H1 (cell line): ENCODE measurements around the gene UBR1. TPM values are rescaled to one million over a fixed set of nuclear protein-coding genes. Genes with fewer than 3 reads are reported as not detected.

Experiments
- CTCF ChIA-PET: fragments of 300-600 bp; sonication (Branson Sonifier 250); formaldehyde crosslinking; loops from one replicate; lab custom pipeline; 2021; ENCODE audit not compliant: partially characterized antibody; lab: Charles Lee
- POLR2A ChIA-PET: fragments of 300-600 bp; sonication (Branson Sonifier 250); formaldehyde crosslinking; loops from one replicate; lab custom pipeline; 2021; ENCODE audit warnings: inconsistent platforms; ENCODE audit not compliant: partially characterized antibody; lab: Charles Lee
- DNase-seq, 2 experiments: peaks; one replicate each; pipeline versions ENCODE4 v3.0.0 to v3.0.0-alpha.2; 2010 to 2022; ENCODE audit warnings: low spot score in 2 of 2, low read depth in 1 of 2, mixed read lengths in 1 of 2
- FAIRE-seq: peaks from 2 replicates; lab custom pipeline; 2011; peaks lifted over from hg19 to GRCh38; lab: Jason Lieb, UNC
- H2AFZ ChIP-seq: 2 replicates; pipeline ENCODE4 v1.8.1; 2012; ENCODE audit warnings: low read length, inconsistent platforms
- H2AK5ac ChIP-seq: 2 replicates; pipeline ENCODE4 v1.6.1; 2013; ENCODE audit warnings: low read depth, low read length
- H2BK120ac ChIP-seq: replicated peaks from 2 replicates; pipeline ENCODE3; 2013; ENCODE audit warnings: low read depth, low read length, inconsistent platforms
- H2BK12ac ChIP-seq: 2 replicates; pipeline ENCODE4 v1.6.1; 2013; ENCODE audit warnings: low read depth, low read length
- H2BK15ac ChIP-seq: 2 replicates; pipeline ENCODE4 v1.6.1; 2013; ENCODE audit warnings: low read length
- H2BK20ac ChIP-seq: 2 replicates; pipeline ENCODE4 v1.6.1; 2013; ENCODE audit warnings: low read length
- H2BK5ac ChIP-seq: 2 replicates; pipeline ENCODE4 v1.6.1; 2013; ENCODE audit warnings: low read depth, low read length
- H3K14ac ChIP-seq: 2 replicates; pipeline ENCODE4 v1.6.1; 2013; ENCODE audit warnings: inconsistent platforms; ENCODE audit not compliant: insufficient read length
- H3K18ac ChIP-seq: 2 replicates; pipeline ENCODE4 v1.6.1; 2013; ENCODE audit warnings: low read length; ENCODE audit errors: extremely low read depth
- H3K23ac ChIP-seq: 2 replicates; pipeline ENCODE4 v1.6.1; 2013; ENCODE audit warnings: inconsistent platforms; ENCODE audit not compliant: insufficient read length
- H3K23me2 ChIP-seq: 2 replicates; pipeline ENCODE4 v1.6.1; 2013; ENCODE audit warnings: low read depth, low read length
- H3K27ac ChIP-seq: 2 replicates; pipeline ENCODE4 v1.6.1; 2011; ENCODE audit warnings: low read depth, low read length, inconsistent platforms
- H3K27me3 ChIP-seq, 4 experiments: replicated peaks in 1 of 4; 1 replicate in 1 of 4; 2 replicates in 3 of 4; pipeline versions ENCODE4 v1.6.1 to v1.8.1; 2011 to 2013; ENCODE audit warnings: low read length in 3 of 4, mild to moderate bottlenecking in 3 of 4, inconsistent platforms in 2 of 4, mixed read lengths in 2 of 4, moderate library complexity in 1 of 4; ENCODE audit not compliant: control insufficient read depth in 3 of 4, insufficient read depth in 3 of 4; ENCODE audit errors: extremely low read depth in 1 of 4
- H3K36me3 ChIP-seq, 4 experiments: 2 replicates each; pipeline versions ENCODE4 v1.6.1 to v1.8.1; 2011 to 2013; ENCODE audit warnings: mild to moderate bottlenecking in 4 of 4, low read length in 3 of 4, moderate library complexity in 2 of 4, control low read depth in 1 of 4, inconsistent platforms in 1 of 4; ENCODE audit not compliant: insufficient read depth in 4 of 4, control insufficient read depth in 2 of 4
- H3K4ac ChIP-seq: replicated peaks from 2 replicates; pipeline ENCODE3; 2013; ENCODE audit warnings: low read length, low read depth, mixed read lengths, inconsistent platforms; ENCODE audit not compliant: insufficient read length
- H3K4me1 ChIP-seq, 4 experiments: replicated peaks in 1 of 4; 1 replicate in 1 of 4; 2 replicates in 3 of 4; pipeline versions ENCODE4 v1.6.1 to v1.8.1; 2011 to 2013; ENCODE audit warnings: low read length in 3 of 4, inconsistent platforms in 2 of 4, mixed read lengths in 1 of 4; ENCODE audit not compliant: insufficient read depth in 4 of 4, control insufficient read depth in 3 of 4
- H3K4me2 ChIP-seq, 2 experiments: 2 replicates each; pipeline versions ENCODE4 v1.6.1 to v1.8.1; 2011 to 2013; ENCODE audit warnings: low read depth in 2 of 2, low read length in 2 of 2, control low read depth in 1 of 2, inconsistent platforms in 1 of 2, mild to moderate bottlenecking in 1 of 2; ENCODE audit not compliant: insufficient read depth in 1 of 2
- H3K4me3 ChIP-seq, 4 experiments: fragments of 200-600, 300-600 bp in 1 of 4; sonication (generic), shearing (Covaris generic), sonication (Bioruptor Twin) in 1 of 4; 2 replicates each; pipeline versions ENCODE4 v1.5.1 to v1.8.1; 2011 to 2016; ENCODE audit warnings: low read length in 4 of 4, low read depth in 3 of 4, control low read depth in 2 of 4, inconsistent platforms in 2 of 4, mild to moderate bottlenecking in 2 of 4, mixed read lengths in 1 of 4, moderate library complexity in 1 of 4; ENCODE audit not compliant: insufficient read depth in 2 of 4; ENCODE audit errors: extremely low read depth in 1 of 4
- H3K56ac ChIP-seq: replicated peaks from 2 replicates; pipeline ENCODE3; 2013; ENCODE audit warnings: low read depth, mild to moderate bottlenecking, mixed read lengths, low read length, inconsistent platforms; ENCODE audit not compliant: insufficient read length
- H3K79me1 ChIP-seq: 2 replicates; pipeline ENCODE4 v1.6.1; 2013; ENCODE audit warnings: low read depth, low read length, control low read depth
- H3K79me2 ChIP-seq, 2 experiments: 2 replicates each; pipeline versions ENCODE4 v1.6.1 to v1.8.1; 2012 to 2013; ENCODE audit warnings: low read length in 2 of 2, mild to moderate bottlenecking in 2 of 2, inconsistent platforms in 1 of 2; ENCODE audit not compliant: insufficient read depth in 2 of 2, control insufficient read depth in 1 of 2
- H3K9ac ChIP-seq, 4 experiments: replicated peaks in 1 of 4; 1 replicate in 1 of 4; 2 replicates in 3 of 4; pipeline versions ENCODE4 v1.6.1 to v1.8.1; 2011 to 2013; ENCODE audit warnings: low read depth in 3 of 4, low read length in 3 of 4, control low read depth in 2 of 4, mild to moderate bottlenecking in 2 of 4, moderate library complexity in 2 of 4, inconsistent platforms in 1 of 4; ENCODE audit errors: extremely low read depth in 1 of 4
- H3K9me3 ChIP-seq, 2 experiments: 2 replicates each; pipeline versions ENCODE4 v1.6.1 to v1.8.1; 2012 to 2013; ENCODE audit warnings: mild to moderate bottlenecking in 2 of 2, moderate library complexity in 2 of 2, control low read depth in 1 of 2, inconsistent platforms in 1 of 2, low read depth in 1 of 2, low read length in 1 of 2, mixed read lengths in 1 of 2; ENCODE audit not compliant: insufficient read depth in 2 of 2
- H4K20me1 ChIP-seq, 2 experiments: replicated peaks in 1 of 2; 2 replicates each; pipeline versions ENCODE3 to v1.8.1; 2011 to 2013; ENCODE audit warnings: inconsistent platforms in 2 of 2, low read length in 2 of 2, mild to moderate bottlenecking in 1 of 2; ENCODE audit not compliant: insufficient read depth in 2 of 2, control insufficient read depth in 1 of 2
- H4K5ac ChIP-seq: 2 replicates; pipeline ENCODE4 v1.6.1; 2013; ENCODE audit warnings: low read length, low read depth, mixed read lengths, inconsistent platforms; ENCODE audit not compliant: insufficient read length
- H4K8ac ChIP-seq: 2 replicates; pipeline ENCODE4 v1.8.0; 2013; ENCODE audit warnings: mild to moderate bottlenecking, moderate library complexity, low read length, inconsistent platforms; ENCODE audit not compliant: insufficient read depth; ENCODE audit errors: extremely low read depth
- H4K91ac ChIP-seq: replicated peaks from 2 replicates; pipeline ENCODE3; 2013; ENCODE audit warnings: low read length, mixed read lengths, inconsistent platforms; ENCODE audit not compliant: insufficient read length
- BCL11A ChIP-seq, 2 experiments: IDR thresholded peaks; one replicate each; pipeline ENCODE4 v1.6.1; 2011; ENCODE audit warnings: low read depth in 2 of 2, low read length in 2 of 2, mild to moderate bottlenecking in 2 of 2
- BRCA1 ChIP-seq: IDR thresholded peaks from 2 replicates; pipeline ENCODE4 v1.6.1; 2012; ENCODE audit warnings: low read depth, low read length, improper control_type of control experiment
- CBX8 ChIP-seq: fragments of 300-800, 300-1000 bp; sonication (generic); IDR thresholded peaks from 2 replicates; pipeline ENCODE4 v1.7.1; 2016; ENCODE audit warnings: low read depth, low read length, borderline replicate concordance
- HDAC6 ChIP-seq: IDR thresholded peaks from one replicate; pipeline ENCODE4 v1.7.1; 2012; ENCODE audit warnings: low read depth, mild to moderate bottlenecking, inconsistent platforms, low read length, moderate library complexity
- JUN ChIP-seq: IDR thresholded peaks from 2 replicates; pipeline ENCODE4 v1.6.1; 2011; ENCODE audit warnings: low read depth, mild to moderate bottlenecking, improper control_type of control experiment, low read length
- MAFK ChIP-seq: IDR thresholded peaks from 2 replicates; pipeline ENCODE4 v1.6.1; 2012; ENCODE audit warnings: low read depth, mild to moderate bottlenecking, improper control_type of control experiment, low read length
- PHF8 ChIP-seq: fragments of 200-600 bp; sonication (generic); conservative IDR thresholded peaks from 2 replicates; pipeline ENCODE4 v1.7.1; 2012; ENCODE audit warnings: low read depth, mild to moderate bottlenecking, inconsistent platforms, low read length, moderate library complexity
- POLR2AphosphoS5 ChIP-seq: IDR thresholded peaks from 2 replicates; pipeline ENCODE4 v1.6.1; 2011; ENCODE audit warnings: low read depth, low read length
- POU5F1 ChIP-seq: IDR thresholded peaks from 2 replicates; pipeline ENCODE4 v1.6.1; 2011; ENCODE audit warnings: low read depth, mild to moderate bottlenecking, low read length, moderate library complexity
- SIRT6 ChIP-seq: IDR thresholded peaks from one replicate; pipeline ENCODE4 v1.7.1; 2012; ENCODE audit warnings: low read length, inconsistent platforms
- SIX5 ChIP-seq: IDR thresholded peaks from 2 replicates; pipeline ENCODE4 v1.6.1; 2011; ENCODE audit warnings: mild to moderate bottlenecking, low read depth, low read length
- SP2 ChIP-seq: IDR thresholded peaks from 2 replicates; pipeline ENCODE4 v1.6.1; 2012; ENCODE audit warnings: mild to moderate bottlenecking, low read length, inconsistent platforms
- TAF7 ChIP-seq: optimal IDR thresholded peaks from 2 replicates; pipeline ENCODE3; 2011; ENCODE audit warnings: low read depth, mild to moderate bottlenecking, inconsistent platforms, low read length, moderate library complexity, borderline replicate concordance
- TCF12 ChIP-seq: IDR thresholded peaks from 2 replicates; pipeline ENCODE4 v1.6.1; 2011; ENCODE audit warnings: low read depth, mild to moderate bottlenecking, low read length
- WGBS, 2 experiments: shearing (Covaris generic) in 1 of 2; methylation state at CpG; one replicate each; pipeline versions ENCODE4 v1.1.6 to v1.1.7; 2013 to 2015; ENCODE audit warnings: low lambda C conversion rate in 2 of 2, mixed read lengths in 2 of 2, inconsistent platforms in 1 of 2, low coverage in 1 of 2, missing lambda C conversion rate in 1 of 2; ENCODE audit not compliant: insufficient replicate concordance in 2 of 2, insufficient coverage in 1 of 2, insufficient read length in 1 of 2; ENCODE audit errors: extremely low coverage in 1 of 2, missing lambda C conversion rate in 1 of 2; 5-methylcytosine and 5-hydroxymethylcytosine counted together
- polyA plus RNA-seq, 7 experiments: library from polyadenylated mRNA; depleted of rRNA in 3 of 7; stranded (reverse) in 5 of 7; unstranded in 2 of 7; fragments of >200 nt in 5 of 7; fragments of 200-250 nt in 2 of 7; gene quantifications; 1 replicate in 5 of 7; 2 replicates in 1 of 7; 4 replicates in 1 of 7; pipeline versions ENCODE4 v1.2.1 to v1.2.3, GENCODE V29; 2011 to 2013; ENCODE audit warnings: missing spikeins in 2 of 7, mixed read lengths in 2 of 7
- total RNA-seq: library from RNA; stranded (reverse); fragmentation: NEBNext Ultra II Directional; extraction: Animal tissue kit (Norgen Biotek cat#: 25700); gene quantifications from 2 replicates; pipeline ENCODE4 v1.2.1, GENCODE V29; 2021
- TF ChIP-seq, protein P1 (sequence below): IDR thresholded peaks from 2 replicates; pipeline ENCODE4 v1.6.1; 2012; ENCODE audit warnings: inconsistent platforms

UBR1 gene
- total and polyA plus RNA-seq, 2 of the 8 experiments (the other 6 are each of a cell fraction or from before 2014, with no cell fraction given) = 3.7 to 18.7 TPM

DNA sequence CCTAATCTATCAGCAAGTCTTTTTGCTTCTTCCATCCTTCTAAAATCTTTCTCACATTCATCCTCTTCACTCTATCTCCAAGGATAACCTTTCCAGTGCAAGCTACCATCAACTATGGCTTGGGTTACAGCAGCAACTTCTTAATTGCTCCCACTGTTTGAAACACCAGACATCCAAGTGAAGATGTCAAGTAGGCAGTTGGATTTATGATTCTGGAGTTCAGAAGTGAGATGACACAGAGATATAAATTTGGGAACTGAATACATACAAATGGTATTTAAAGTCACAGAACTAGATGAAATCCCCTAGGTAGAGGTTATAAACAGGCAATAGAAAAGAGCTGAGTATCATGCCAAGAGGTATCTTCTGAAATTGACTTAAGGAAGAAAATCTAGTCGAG, 3.7 kb downstream of the UBR1 start:
- H3K36me3 ChIP-seq = peaks cover 0 to 7% (median 3%) of the 10 kb centered on the region in 4 experiments; a peak in 3 of 8 replicates
- H3K4me1 ChIP-seq = no peaks in the 10 kb centered on the region
- H3K27ac ChIP-seq = no peak overlapping the region
- H3K79me1 ChIP-seq = peaks cover 5% of the 10 kb centered on the region; the same call in 1 of the 2 replicates
- ChIA-PET POLR2A (no interaction called here), CTCF (no interaction called here)
- H3K4me2 ChIP-seq = no peak overlapping the region
- H3K14ac ChIP-seq = no peak overlapping the region
- H2BK5ac ChIP-seq = no peak overlapping the region
- no peak overlapping the region for H3K9ac ChIP-seq
- H4K8ac ChIP-seq = no peak overlapping the region
- H2BK120ac ChIP-seq = no peak overlapping the region
- DNase-seq (no peak), FAIRE-seq (no peak)
- no peak overlapping the region for H3K18ac ChIP-seq
- H3K4me3 ChIP-seq = no peak overlapping the region
- no peak overlapping the region for H3K56ac ChIP-seq
- no peak overlapping the region for H2BK20ac ChIP-seq
- H2AK5ac ChIP-seq = no peak overlapping the region
- no peak overlapping the region for H2AFZ ChIP-seq
- H2BK12ac ChIP-seq = no peak overlapping the region
- H3K27me3 ChIP-seq = no peaks in the 10 kb centered on the region
- no peak overlapping the region for H3K23ac ChIP-seq
- no peak overlapping the region for H4K91ac ChIP-seq
- no peak overlapping the region for H2BK15ac ChIP-seq
- WGBS, 2 experiments = 93% methylated on average over 1 of the region's 1 CpG; no CpG with 5 or more reads in 1 of the 2 experiments
- H3K23me2 ChIP-seq = no peaks in the 10 kb centered on the region; the same call in 1 of the 2 replicates
- no peak overlapping the region for H4K5ac ChIP-seq
- no peak overlapping the region for H3K4ac ChIP-seq
- no peaks in the 10 kb centered on the region for H3K9me3 ChIP-seq
- H3K79me2 ChIP-seq = peaks cover 0 to 46% of the 10 kb centered on the region in 2 experiments; a peak in 3 of 4 replicates
- H4K20me1 ChIP-seq = no peaks in the 10 kb centered on the region
- no peak for TF ChIP-seq BCL11A (IDR thresholded peaks at IDR 0.05; ENCODE audit: low read depth in 2 of 2, low read length in 2 of 2)
- no peak for TF ChIP-seq TCF12
- no peak for TF ChIP-seq SP2
- TF ChIP-seq, protein P1, sequence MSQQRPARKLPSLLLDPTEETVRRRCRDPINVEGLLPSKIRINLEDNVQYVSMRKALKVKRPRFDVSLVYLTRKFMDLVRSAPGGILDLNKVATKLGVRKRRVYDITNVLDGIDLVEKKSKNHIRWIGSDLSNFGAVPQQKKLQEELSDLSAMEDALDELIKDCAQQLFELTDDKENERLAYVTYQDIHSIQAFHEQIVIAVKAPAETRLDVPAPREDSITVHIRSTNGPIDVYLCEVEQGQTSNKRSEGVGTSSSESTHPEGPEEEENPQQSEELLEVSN = no peak
- TF ChIP-seq MAFK = no peak
- no peak for TF ChIP-seq POU5F1
- TF ChIP-seq POLR2AphosphoS5 = no peak
- no peak for TF ChIP-seq HDAC6
- TF ChIP-seq JUN = no peak
- TF ChIP-seq SIX5 = no peak
- TF ChIP-seq TAF7 = no peak
- TF ChIP-seq SIRT6 = no peak
- no peak for TF ChIP-seq PHF8
- no peak for TF ChIP-seq BRCA1
- TF ChIP-seq CBX8 = no peak
